ENCODE data around the gene HSFX1.
"Not testable (repeated sequence)": the region's sequence is repeated elsewhere in the genome, so short reads cannot be mapped to it uniquely, and the experiment has no call there.

DNA sequence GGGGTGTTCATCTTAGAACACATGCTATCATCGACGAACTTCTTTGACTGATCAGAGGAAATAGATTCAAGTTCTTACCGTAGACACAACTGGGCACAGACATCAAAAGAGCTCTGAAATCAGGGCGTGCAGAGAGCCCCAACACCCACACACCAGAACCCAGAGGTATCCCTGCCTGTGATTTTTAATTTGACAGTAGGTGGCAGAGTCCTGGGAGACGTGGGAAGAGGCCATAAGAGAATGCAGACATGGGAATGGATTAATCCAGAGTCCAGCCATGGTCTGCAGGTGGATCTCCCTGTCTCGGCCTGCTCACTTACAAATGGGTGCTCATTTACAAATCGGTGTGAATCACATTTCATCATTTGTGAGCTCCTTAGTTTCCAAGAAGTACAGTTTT is 4.1 kb downstream of the HSFX1 start:
- TF ChIP-seq POLR2A (IDR thresholded peaks at IDR 0.05) = not testable (repeated sequence)
- TF ChIP-seq, protein P1, sequence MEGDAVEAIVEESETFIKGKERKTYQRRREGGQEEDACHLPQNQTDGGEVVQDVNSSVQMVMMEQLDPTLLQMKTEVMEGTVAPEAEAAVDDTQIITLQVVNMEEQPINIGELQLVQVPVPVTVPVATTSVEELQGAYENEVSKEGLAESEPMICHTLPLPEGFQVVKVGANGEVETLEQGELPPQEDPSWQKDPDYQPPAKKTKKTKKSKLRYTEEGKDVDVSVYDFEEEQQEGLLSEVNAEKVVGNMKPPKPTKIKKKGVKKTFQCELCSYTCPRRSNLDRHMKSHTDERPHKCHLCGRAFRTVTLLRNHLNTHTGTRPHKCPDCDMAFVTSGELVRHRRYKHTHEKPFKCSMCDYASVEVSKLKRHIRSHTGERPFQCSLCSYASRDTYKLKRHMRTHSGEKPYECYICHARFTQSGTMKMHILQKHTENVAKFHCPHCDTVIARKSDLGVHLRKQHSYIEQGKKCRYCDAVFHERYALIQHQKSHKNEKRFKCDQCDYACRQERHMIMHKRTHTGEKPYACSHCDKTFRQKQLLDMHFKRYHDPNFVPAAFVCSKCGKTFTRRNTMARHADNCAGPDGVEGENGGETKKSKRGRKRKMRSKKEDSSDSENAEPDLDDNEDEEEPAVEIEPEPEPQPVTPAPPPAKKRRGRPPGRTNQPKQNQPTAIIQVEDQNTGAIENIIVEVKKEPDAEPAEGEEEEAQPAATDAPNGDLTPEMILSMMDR (IDR thresholded peaks at IDR 0.05) = not testable (repeated sequence)

Data from thyroid gland (tissue), 4 donors.